Lung (tissue), 12 donors: Measurements from ENCODE around the gene DAO. TPM values are rescaled to one million over a fixed set of nuclear protein-coding genes. Genes with fewer than 3 reads are reported as not detected.

Experiments
- ATAC-seq: fragments of 200-7000 bp; cut with Tn5 transposase; one replicate; pipeline ENCODE4 v1.9.1; 2020; ENCODE audit warnings: moderate number of reproducible peaks; ENCODE audit not compliant: insufficient read depth, low FRiP score
- DNase-seq, 3 donors: peaks; one replicate each; pipeline ENCODE4 v3.0.0-alpha.2; 2013 to 2017
- H3K27ac ChIP-seq, 2 donors: one replicate each; pipeline ENCODE4 v1.5.1; 2013; ENCODE audit warnings: mild to moderate bottlenecking in 2 of 2, moderate library complexity in 2 of 2, control low read depth in 1 of 2, inconsistent platforms in 1 of 2, low read depth in 1 of 2, low read length in 1 of 2
- H3K27me3 ChIP-seq, 3 donors: one replicate each; pipeline ENCODE4 v1.5.1; 2013; ENCODE audit warnings: low read length in 2 of 3; ENCODE audit not compliant: control insufficient read depth in 3 of 3, insufficient read depth in 3 of 3
- H3K36me3 ChIP-seq, 4 donors: one replicate each; pipeline ENCODE4 v1.5.1; 2013; ENCODE audit warnings: low read length in 4 of 4, mild to moderate bottlenecking in 1 of 4, moderate library complexity in 1 of 4; ENCODE audit not compliant: control insufficient read depth in 4 of 4, insufficient read depth in 4 of 4
- H3K4me1 ChIP-seq, 5 donors: one replicate each; pipeline ENCODE4 v1.5.1; 2013; ENCODE audit warnings: low read length in 5 of 5, mild to moderate bottlenecking in 2 of 5, moderate library complexity in 1 of 5; ENCODE audit not compliant: control insufficient read depth in 5 of 5, insufficient read depth in 5 of 5
- H3K4me3 ChIP-seq: one replicate; pipeline ENCODE4 v1.5.1; 2013; ENCODE audit warnings: mild to moderate bottlenecking, control low read depth, moderate library complexity
- H3K9ac ChIP-seq, 2 donors: one replicate each; pipeline ENCODE4 v1.5.1; 2013; ENCODE audit warnings: low read length in 2 of 2, control low read depth in 1 of 2; ENCODE audit not compliant: insufficient read depth in 1 of 2
- H3K9me3 ChIP-seq, 4 donors: one replicate each; pipeline ENCODE4 v1.5.1; 2013; ENCODE audit warnings: low read length in 3 of 4, mild to moderate bottlenecking in 1 of 4, moderate library complexity in 1 of 4; ENCODE audit not compliant: control insufficient read depth in 4 of 4, insufficient read depth in 3 of 4
- WGBS, 2 donors: extraction: QIAGEN DNeasy Blood & Tissue Kit; methylation state at CpG; one replicate each; pipeline ENCODE4 v1.1.7; 2013; 5-methylcytosine and 5-hydroxymethylcytosine counted together
- polyA plus RNA-seq, 2 donors: library from polyadenylated mRNA; stranded (reverse); fragments of 200-250 nt; gene quantifications; one replicate each; pipeline ENCODE4 v1.2.1, GENCODE V29; 2013
- total RNA-seq, 2 donors: library from RNA; depleted of rRNA in 1 of 2; stranded (reverse); fragments of >200 nt in 1 of 2; gene quantifications; one replicate each; pipeline ENCODE4 v1.2.1, GENCODE V29; 2014 to 2021
- TF ChIP-seq, protein P1 (sequence below): IDR thresholded peaks from 2 replicates; pipeline ENCODE4 v1.5.1; 2012; ENCODE audit warnings: mild to moderate bottlenecking; ENCODE audit errors: control extremely low read depth, extremely low read depth
- donor health status: control.
- donor health status: control.
- donor health status: Bipolar disorder and iron deficiency.
- donor health status: healthy.
- donor health status: DM: yes; HTN: yes; CAD: no.

DAO gene
- total and polyA plus RNA-seq, 4 donors: 0.08 TPM; not detected in 3

DNA sequence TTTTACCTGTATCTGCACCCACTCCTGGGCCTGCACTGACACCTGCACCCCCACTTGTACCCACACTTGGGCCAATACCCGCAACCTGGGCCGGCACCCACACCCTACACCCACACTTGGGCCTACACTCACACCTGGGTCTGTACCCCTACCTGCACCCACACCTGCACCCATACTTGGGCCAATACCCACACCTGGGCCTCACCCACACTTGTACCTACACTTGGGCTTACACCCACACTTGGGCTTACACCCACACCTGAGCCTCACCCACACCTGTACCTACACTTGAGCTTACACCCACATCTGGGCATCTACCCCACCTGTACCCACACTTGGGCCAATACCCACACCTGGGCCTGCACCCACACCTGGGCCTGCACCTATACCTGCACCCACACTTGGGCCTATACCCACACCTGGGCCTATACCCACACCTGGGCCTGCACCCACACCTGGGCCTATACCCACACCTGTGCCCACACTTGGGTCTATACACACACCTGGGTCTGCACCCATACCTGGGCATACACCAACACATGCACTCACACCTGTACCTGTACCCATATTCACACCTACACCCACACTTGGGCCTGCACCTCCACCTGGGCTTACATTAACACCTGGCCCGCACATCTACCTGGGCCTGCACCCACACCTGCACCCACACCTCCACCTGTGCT, 39.2 kb downstream of the DAO start:
- 83 to 96% methylated on average over 3 of the region's 3 CpGs for WGBS, 2 donors

DNA sequence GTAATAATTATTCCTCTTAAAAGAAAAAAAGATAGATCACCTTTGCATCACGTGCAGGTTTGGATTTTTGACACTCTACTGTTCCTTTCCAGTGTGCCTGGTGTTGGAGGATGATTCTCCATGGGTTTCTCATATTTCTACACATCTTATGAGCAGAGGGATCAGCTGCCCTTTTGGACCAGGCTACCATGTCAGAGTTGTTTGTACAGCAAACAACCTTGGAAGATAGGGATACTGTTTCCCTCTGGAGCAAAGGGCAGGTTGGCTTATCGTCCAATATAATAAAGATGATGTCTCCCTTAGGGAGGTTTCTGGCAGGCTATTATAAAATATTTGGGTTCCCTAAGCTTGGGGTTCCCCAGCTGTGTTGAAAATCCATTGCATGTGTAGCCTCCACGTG, 42.1 kb downstream of the DAO start:
- no peaks in the 10 kb centered on the region for H3K36me3 ChIP-seq
- H3K27me3 ChIP-seq: no peaks in the 10 kb centered on the region
- no peak for ATAC-seq
- peaks cover 0 to 3% (median 1%) of the 10 kb centered on the region in 4 donors for H3K9me3 ChIP-seq
- no peak overlapping the region for H3K4me3 ChIP-seq
- TF ChIP-seq, protein P1, sequence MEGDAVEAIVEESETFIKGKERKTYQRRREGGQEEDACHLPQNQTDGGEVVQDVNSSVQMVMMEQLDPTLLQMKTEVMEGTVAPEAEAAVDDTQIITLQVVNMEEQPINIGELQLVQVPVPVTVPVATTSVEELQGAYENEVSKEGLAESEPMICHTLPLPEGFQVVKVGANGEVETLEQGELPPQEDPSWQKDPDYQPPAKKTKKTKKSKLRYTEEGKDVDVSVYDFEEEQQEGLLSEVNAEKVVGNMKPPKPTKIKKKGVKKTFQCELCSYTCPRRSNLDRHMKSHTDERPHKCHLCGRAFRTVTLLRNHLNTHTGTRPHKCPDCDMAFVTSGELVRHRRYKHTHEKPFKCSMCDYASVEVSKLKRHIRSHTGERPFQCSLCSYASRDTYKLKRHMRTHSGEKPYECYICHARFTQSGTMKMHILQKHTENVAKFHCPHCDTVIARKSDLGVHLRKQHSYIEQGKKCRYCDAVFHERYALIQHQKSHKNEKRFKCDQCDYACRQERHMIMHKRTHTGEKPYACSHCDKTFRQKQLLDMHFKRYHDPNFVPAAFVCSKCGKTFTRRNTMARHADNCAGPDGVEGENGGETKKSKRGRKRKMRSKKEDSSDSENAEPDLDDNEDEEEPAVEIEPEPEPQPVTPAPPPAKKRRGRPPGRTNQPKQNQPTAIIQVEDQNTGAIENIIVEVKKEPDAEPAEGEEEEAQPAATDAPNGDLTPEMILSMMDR: no peak
- no peak overlapping the region for H3K27ac ChIP-seq
- no peak for DNase-seq
- peaks cover 0 to 4% (median 0%) of the 10 kb centered on the region in 5 donors for H3K4me1 ChIP-seq
- no peak overlapping the region for H3K9ac ChIP-seq
- 67 to 84% methylated on average over 3 of the region's 3 CpGs for WGBS, 2 donors

More for the DNA sequence above, 39.2 kb downstream of the DAO start:
- TF ChIP-seq, protein P1: no peak
- Histone ChIP-seq H3K9me3 (peaks cover 0 to 3% (median 1%) of the 10 kb centered on the region in 4 donors), H3K9ac (no peak overlapping the region), H3K27me3 (no peaks in the 10 kb centered on the region), H3K4me1 (peaks cover 0 to 4% (median under 1%) of the 10 kb centered on the region in 5 donors), H3K27ac (no peak overlapping the region), H3K4me3 (no peak overlapping the region), H3K36me3 (no peaks in the 10 kb centered on the region)
- DNase-seq (no peak), ATAC-seq (no peak)

DNA sequence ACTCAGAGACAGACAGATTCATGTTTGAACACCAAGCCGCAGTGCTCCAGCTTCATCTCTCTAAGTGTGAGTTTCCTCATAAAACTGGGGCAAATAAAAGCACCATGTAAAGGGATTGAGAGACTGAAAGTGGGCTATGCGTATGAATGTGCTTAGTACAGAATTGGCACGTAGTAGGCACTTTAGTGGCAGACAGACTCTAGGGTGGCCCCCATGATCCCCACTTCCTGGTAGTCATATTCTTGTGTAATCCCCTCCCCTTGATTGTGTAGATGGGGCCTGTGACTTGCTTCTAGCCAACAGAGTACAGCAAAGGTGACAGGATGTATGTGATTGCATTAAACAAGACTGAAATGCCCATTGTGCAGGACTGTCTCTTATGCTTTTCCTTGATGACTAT, 43.0 kb downstream of the DAO start:
- TF ChIP-seq, protein P1: no peak
- Histone ChIP-seq H3K9me3 (peaks cover 0 to 5% (median 1%) of the 10 kb centered on the region in 4 donors), H3K4me1 (peaks cover 0 to 4% (median 0%) of the 10 kb centered on the region in 5 donors), H3K27ac (no peak overlapping the region), H3K27me3 (no peaks in the 10 kb centered on the region), H3K9ac (no peak overlapping the region), H3K4me3 (no peak overlapping the region), H3K36me3 (no peaks in the 10 kb centered on the region)
- ATAC-seq (no peak), DNase-seq (no peak)
- 94 to 97% methylated on average over 3 of the region's 3 CpGs for WGBS, 2 donors

DNA sequence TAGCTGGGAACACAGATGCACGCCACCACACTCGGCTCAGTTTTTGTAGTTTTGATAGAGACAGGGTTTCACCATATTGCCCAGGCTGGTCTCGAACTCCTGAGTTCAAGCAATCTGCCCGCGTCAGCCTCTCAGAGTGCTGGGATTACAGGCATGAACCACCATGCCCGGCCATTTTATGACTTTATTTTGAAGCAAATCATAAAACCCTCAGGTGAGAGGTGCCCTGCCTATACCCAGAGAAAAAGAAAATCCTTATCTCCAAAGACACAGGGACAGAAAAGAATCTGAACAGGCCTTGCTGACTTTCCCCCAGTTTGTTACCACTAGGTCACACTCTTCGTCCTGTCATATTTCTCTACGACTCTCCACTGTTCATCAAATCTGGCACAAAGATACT, 48.8 kb downstream of the DAO start:
- H3K9ac ChIP-seq: no peak overlapping the region
- WGBS, 2 donors: 90 to 96% methylated on average over 8 of the region's 8 CpGs
- no peaks in the 10 kb centered on the region for H3K27me3 ChIP-seq
- ATAC-seq (no peak), DNase-seq (no peak)
- TF ChIP-seq, protein P1: no peak
- no peaks in the 10 kb centered on the region for H3K36me3 ChIP-seq
- no peak overlapping the region for H3K27ac ChIP-seq
- H3K4me3 ChIP-seq: no peak overlapping the region
- no peaks in the 10 kb centered on the region for H3K4me1 ChIP-seq
- peaks cover 0 to 2% (median 0%) of the 10 kb centered on the region in 4 donors for H3K9me3 ChIP-seq
